K562 (cell line): ENCODE data around the gene HOXC10. TPM values are rescaled to one million over a fixed set of nuclear protein-coding genes. Genes with fewer than 3 reads are reported as not detected.
A peak's percentile ranks its signal among the peaks of the same experiment; 100 is the strongest.

Experiments
- ARHGAP35 ChIP-seq: fragments of 450-650 bp; IDR thresholded peaks from 2 replicates; pipeline ENCODE4 v1.6.1; 2018; ENCODE audit not compliant: partially characterized antibody
- BCL6 ChIP-seq: fragments of 250-450 bp; sonication (Bioruptor Pico); IDR thresholded peaks from 2 replicates; pipeline ENCODE4 v1.4.0; 2020
- BRCA1 ChIP-seq, 2 experiments: fragments of 450-650 bp in 1 of 2; sonication (generic) in 1 of 2; formaldehyde crosslinking in 1 of 2; IDR thresholded peaks; 2 replicates each; pipeline versions ENCODE4 v1.5.0 to v1.6.1; 2017 to 2020; ENCODE audit warnings: mild to moderate bottlenecking in 1 of 2, missing genetic modification reagents in 1 of 2
- BRD4 ChIP-seq: fragments of 200-600 bp; sonication (generic); IDR thresholded peaks from 2 replicates; pipeline ENCODE4 v1.6.1; 2017; ENCODE audit warnings: inconsistent platforms
- E2F8 ChIP-seq: fragments of 450-650 bp; IDR thresholded peaks from 2 replicates; pipeline ENCODE4 v1.7.1; 2018; ENCODE audit warnings: mild to moderate bottlenecking, low read depth; ENCODE audit not compliant: partially characterized antibody
- ERF ChIP-seq: fragments of 450-650 bp; formaldehyde crosslinking; IDR thresholded peaks from 2 replicates; pipeline ENCODE4 v1.4.0; 2020; ENCODE audit warnings: mild to moderate bottlenecking, mixed read lengths
- FOXK2 ChIP-seq, 2 experiments: fragments of 450-650 bp; IDR thresholded peaks in 1 of 2; conservative IDR thresholded peaks in 1 of 2; 2 replicates each; pipeline ENCODE4 v1.6.1; 2016; ENCODE audit warnings: low read depth in 2 of 2, mild to moderate bottlenecking in 1 of 2
- HDAC8 ChIP-seq: fragments of 450-650 bp; IDR thresholded peaks from 2 replicates; pipeline ENCODE4 v1.6.1; 2016; ENCODE audit warnings: mild to moderate bottlenecking, missing genetic modification characterization, moderate library complexity, missing compliant biosample characterization
- HMG20B ChIP-seq: fragments of 250-450 bp; sonication (Bioruptor Pico); IDR thresholded peaks from 2 replicates; pipeline ENCODE4 v1.5.0; 2021; ENCODE audit warnings: mild to moderate bottlenecking
- HNRNPUL1 ChIP-seq: fragments of 200-400 bp; formaldehyde crosslinking; IDR thresholded peaks from 2 replicates; pipeline ENCODE4 v1.6.1; 2017; ENCODE audit warnings: low read length
- KDM4B ChIP-seq, 2 experiments: fragments of 450-650 bp in 1 of 2; sonication (generic) in 1 of 2; IDR thresholded peaks; 2 replicates each; pipeline ENCODE4 v1.6.1; 2016 to 2017; ENCODE audit warnings: borderline replicate concordance in 2 of 2, antibody characterized with exemption in 1 of 2, low read depth in 1 of 2, mild to moderate bottlenecking in 1 of 2
- NFYB ChIP-seq: IDR thresholded peaks from 2 replicates; pipeline ENCODE4 v1.6.1; 2011; ENCODE audit warnings: mild to moderate bottlenecking, moderate library complexity; ENCODE audit not compliant: insufficient read length; ENCODE audit errors: extremely low read depth
- PATZ1 ChIP-seq: fragments of 250-450 bp; sonication (Bioruptor Pico); IDR thresholded peaks from 2 replicates; pipeline ENCODE4 v1.5.0; 2020; ENCODE audit warnings: mild to moderate bottlenecking, borderline replicate concordance
- SETDB1 ChIP-seq: IDR thresholded peaks from one replicate; pipeline ENCODE4 v1.6.1; 2012; ENCODE audit warnings: low read length, control low read depth, inconsistent platforms
- SFPQ ChIP-seq: fragments of 200-400 bp; formaldehyde crosslinking; IDR thresholded peaks from 2 replicates; pipeline ENCODE4 v1.6.1; 2017; ENCODE audit warnings: mild to moderate bottlenecking, low read depth, low read length, moderate library complexity
- SIN3B ChIP-seq: fragments of 450-650 bp; IDR thresholded peaks from 2 replicates; pipeline ENCODE4 v1.6.1; 2017; ENCODE audit warnings: low read depth, mild to moderate bottlenecking, moderate library complexity
- ZNF3 ChIP-seq: fragments of 250-450 bp; sonication (Bioruptor Pico); IDR thresholded peaks from 2 replicates; pipeline ENCODE4 v1.5.0; 2021; ENCODE audit warnings: mild to moderate bottlenecking, moderate library complexity
- ZNF311 ChIP-seq: fragments of 250-450 bp; sonication (Bioruptor Pico); IDR thresholded peaks from 2 replicates; pipeline ENCODE4 v1.4.0; 2020; ENCODE audit warnings: mild to moderate bottlenecking, moderate library complexity
- ZNF324 ChIP-seq: fragments of 250-450 bp; sonication (Bioruptor Pico); IDR thresholded peaks from 2 replicates; pipeline ENCODE4 v1.4.0; 2020; ENCODE audit warnings: mild to moderate bottlenecking
- ZNF431 ChIP-seq: sonication (generic); formaldehyde crosslinking; IDR thresholded peaks from 2 replicates; pipeline ENCODE4 v1.8.0; 2022; ENCODE audit warnings: mild to moderate bottlenecking, missing genetic modification reagents
- ZNF57 ChIP-seq: fragments of 450-650 bp; formaldehyde crosslinking; IDR thresholded peaks from 2 replicates; pipeline ENCODE4 v1.4.0; 2020; ENCODE audit warnings: mild to moderate bottlenecking, moderate library complexity
- polyA plus RNA-seq, 8 experiments: library from polyadenylated mRNA; depleted of rRNA in 4 of 8; stranded (reverse) in 5 of 8; unstranded in 3 of 8; fragments of >200 nt; fragmentation: Nextera tagmentation in 2 of 8; fragmentation: Illumina TruSeq in 1 of 8; extraction: Ambion mirVana in 2 of 8; extraction: Trizol in 1 of 8; gene quantifications; 2 replicates each; pipeline versions ENCODE4 v1.2.1 to v1.2.3, GENCODE V29; 2011 to 2014; ENCODE audit warnings: inconsistent platforms in 1 of 8, missing spikeins in 1 of 8
- total RNA-seq, 7 experiments: library from RNA; depleted of rRNA in 6 of 7; stranded (reverse); fragments of >200 nt in 6 of 7; fragmentation: Illumina TruSeq in 2 of 7; extraction: Trizol in 2 of 7; gene quantifications; 2 replicates each; pipeline versions ENCODE4 v1.2.1 to v1.2.3, GENCODE V29; 2011 to 2021; ENCODE audit warnings: low replicate concordance in 1 of 7

The HOXC10 gene
- total and polyA plus RNA-seq, 9 of the 15 experiments (the other 6 are each of a cell fraction or from before 2014, with no cell fraction given) = 0.13 to 0.77 (median 0.35) TPM; not detected in 2

GRCh38 chr12:54017878-54018467, 33.0 kb downstream of the HOXC10 start (continued):
- TF ChIP-seq SFPQ (no peak), E2F8 (no peak), BRCA1 (IDR thresholded peaks at IDR 0.05) (no peak), BRCA1 (CRISPR knock-in tag; IDR thresholded peaks at IDR 0.05) (no peak), SETDB1 (no peak), SIN3B (no peak), HDAC8 (tag) (no peak), BCL6 (no peak), ZNF311 (CRISPR knock-in tag) (no peak), ZNF431 (CRISPR knock-in tag) (no peak), ZNF3 (CRISPR knock-in tag) (no peak), NFYB (no peak), ZNF57 (no peak), FOXK2 (conservative IDR thresholded peaks at IDR 0.05 in 1 of 2, IDR thresholded peaks at IDR 0.05 in 1 of 2; ENCODE audit: low read depth in 2 of 2) (no peak), ARHGAP35 (no peak), ERF (CRISPR knock-in tag) (no peak), HNRNPUL1 (no peak), KDM4B (IDR thresholded peaks at IDR 0.05; ENCODE audit: borderline replicate concordance in 2 of 2, low read depth in 1 of 2) (no peak), HMG20B (CRISPR knock-in tag) (no peak), BRD4 (0 out of 2 replicates have a peak, but pooled peaks have one; percentile 89), PATZ1 (no peak), ZNF324 (CRISPR knock-in tag) (no peak)
